ENCODE data around the gene CCNJ.

GRCh38 chr10:96096958-96097357, 53.6 kb downstream of the CCNJ start:
- TF ChIP-seq POLR2AphosphoS5 (IDR thresholded peaks at IDR 0.05; ENCODE audit: borderline replicate concordance, low read depth, low read length) (no peak), EZH2 (IDR thresholded peaks at IDR 0.05) (no peak)
